Activated T-cell treated with anti-CD3 and anti-CD28 coated beads for 1 hour (primary cell): ENCODE results near the gene ENKUR.

Source experiments
- DNase-seq: peaks from one replicate; pipeline ENCODE4 v3.0.0-alpha.2; 2020; ENCODE audit warnings: low read depth

The ENKUR gene

GRCh38 chr10:24947304-24948097, 68.5 kb downstream of the ENKUR start:
- no peak for DNase-seq

GRCh38 chr10:24944512-24945255, 71.3 kb downstream of the ENKUR start:
- DNase-seq: no peak

- DNase-seq: no peak
Measured at GRCh38 chr10:24938525-24938924, 77.4 kb downstream of the ENKUR start.

GRCh38 chr10:24938076-24938475, 77.9 kb downstream of the ENKUR start:
- DNase-seq: no peak

GRCh38 chr10:24935504-24936292, 80.3 kb downstream of the ENKUR start:
- no peak for DNase-seq
